HCT116 (cell line): ENCODE results near the gene AIDA. TPM values are rescaled to one million over a fixed set of nuclear protein-coding genes. Genes with fewer than 3 reads are reported as not detected.
"Not testable (repeated sequence)": the region's sequence is repeated elsewhere in the genome, so short reads cannot be mapped to it uniquely, and the experiment has no call there.

Experiments
- ATAC-seq: fragments of 200-7000 bp; cut with Tn5 transposase; 2 replicates; pipeline ENCODE4 v1.9.1; 2020; ENCODE audit warnings: mild to moderate bottlenecking, moderate library complexity
- BruUV-seq: library from RNA; stranded (reverse); fragments of 400-500 nt; replicated peaks from 2 replicates; lab custom pipeline; 2021; lab: Mats Ljungman, UMichigan
- CTCF ChIA-PET: fragments of 300-600 bp; sonication (Branson Sonifier 250); formaldehyde crosslinking; loops from one replicate; lab custom pipeline; 2021; ENCODE audit warnings: antibody characterized with exemption; lab: Charles Lee
- POLR2A ChIA-PET: fragments of 300-600, 350-600 bp; sonication (Branson Sonifier 250); formaldehyde crosslinking; loops from one replicate; lab custom pipeline; 2021; ENCODE audit warnings: antibody characterized with exemption; lab: Charles Lee
- RAD21 ChIA-PET, 2 experiments: fragments of 300-600 bp; sonication (Branson Sonifier 250); formaldehyde crosslinking; loops; one replicate each; lab custom pipeline; 2023; ENCODE audit warnings: low total read pairs in 2 of 2; ENCODE audit not compliant: uncharacterized antibody in 2 of 2, unreplicated experiment in 2 of 2, low non-redundant PET in 1 of 2; lab: Charles Lee
- DNase-seq: peaks from one replicate; pipeline ENCODE4 v3.0.0-alpha.2; 2010; ENCODE audit warnings: low read depth, low spot score
- H2AFZ ChIP-seq: fragments of 200-600 bp; shearing (Covaris generic), sonication (generic); 2 replicates; pipeline ENCODE4 v1.6.1; 2017; ENCODE audit warnings: low read depth, mixed run types, mixed read lengths, antibody characterized with exemption, low read length; ENCODE audit not compliant: poor library complexity, severe bottlenecking
- H3K27ac ChIP-seq: 2 replicates; pipeline ENCODE4 v1.5.1; 2012; ENCODE audit warnings: low read depth, low read length
- H3K27me3 ChIP-seq: fragments of 200-600 bp; sonication (generic); 2 replicates; pipeline ENCODE4 v1.6.1; 2016; ENCODE audit warnings: mixed run types, low read length, mixed read lengths; ENCODE audit not compliant: insufficient read depth
- H3K36me3 ChIP-seq, 2 experiments: fragments of 200-500 bp in 1 of 2; fragments of 200-600 bp in 1 of 2; sonication (Bioruptor generic) in 1 of 2; sonication (generic) in 1 of 2; 2 replicates each; pipeline versions ENCODE4 v1.5.1 to v1.6.1; 2014 to 2016; ENCODE audit warnings: low read length in 2 of 2, inconsistent platforms in 1 of 2, mixed read lengths in 1 of 2, mixed run types in 1 of 2; ENCODE audit not compliant: insufficient read depth in 2 of 2, control insufficient read depth in 1 of 2
- H3K4me1 ChIP-seq, 2 experiments: fragments of 200-600 bp in 1 of 2; sonication (generic) in 1 of 2; 2 replicates each; pipeline versions ENCODE4 v1.5.1 to v1.6.1; 2012 to 2017; ENCODE audit warnings: low read length in 2 of 2, inconsistent platforms in 1 of 2, mild to moderate bottlenecking in 1 of 2, mixed read lengths in 1 of 2, mixed run types in 1 of 2, moderate library complexity in 1 of 2; ENCODE audit not compliant: insufficient read depth in 2 of 2, control insufficient read depth in 1 of 2
- H3K4me2 ChIP-seq: fragments of 200-600 bp; sonication (generic); 2 replicates; pipeline ENCODE4 v1.6.1; 2017; ENCODE audit warnings: mixed run types, low read length, mixed read lengths
- H3K4me3 ChIP-seq, 2 experiments: fragments of 200-600 bp in 1 of 2; sonication (generic) in 1 of 2; replicated peaks in 1 of 2; 2 replicates each; pipeline ENCODE4 v1.5.1; 2011 to 2016; ENCODE audit warnings: low read length in 2 of 2, control low read depth in 1 of 2, low read depth in 1 of 2, mild to moderate bottlenecking in 1 of 2, mixed read lengths in 1 of 2, mixed run types in 1 of 2
- H3K79me2 ChIP-seq: fragments of 200-600 bp; sonication (generic); 2 replicates; pipeline ENCODE4 v1.6.1; 2017; ENCODE audit warnings: mild to moderate bottlenecking, mixed run types, low read length, moderate library complexity, mixed read lengths; ENCODE audit not compliant: insufficient read depth
- H3K9ac ChIP-seq: fragments of 200-600 bp; sonication (generic); 2 replicates; pipeline ENCODE4 v1.6.1; 2016; ENCODE audit warnings: low read length, mixed read lengths
- H3K9me2 ChIP-seq: fragments of 200-600 bp; sonication (generic), shearing (Covaris generic); 2 replicates; pipeline ENCODE4 v1.6.1; 2017; ENCODE audit warnings: mixed run types, mild to moderate bottlenecking, moderate library complexity; ENCODE audit not compliant: insufficient read depth
- H3K9me3 ChIP-seq, 2 experiments: fragments of 200-500 bp in 1 of 2; fragments of 200-600 bp in 1 of 2; sonication (Bioruptor generic) in 1 of 2; sonication (generic) in 1 of 2; 2 replicates each; pipeline ENCODE4 v1.6.1; 2014 to 2017; ENCODE audit warnings: low read length in 2 of 2, mixed read lengths in 2 of 2, inconsistent platforms in 1 of 2, low read depth in 1 of 2, mild to moderate bottlenecking in 1 of 2, mixed run types in 1 of 2, moderate library complexity in 1 of 2; ENCODE audit not compliant: control insufficient read depth in 1 of 2, insufficient read depth in 1 of 2
- H4K20me1 ChIP-seq: fragments of 200-600 bp; sonication (generic), shearing (Covaris generic); 2 replicates; pipeline ENCODE4 v1.6.1; 2017; ENCODE audit warnings: mixed run types, mild to moderate bottlenecking, moderate library complexity; ENCODE audit not compliant: insufficient read depth
- ATF3 ChIP-seq: IDR thresholded peaks from 2 replicates; pipeline ENCODE4 v1.6.1; 2012
- CBX3 ChIP-seq: IDR thresholded peaks from 2 replicates; pipeline ENCODE4 v1.6.1; 2012; ENCODE audit warnings: low read depth
- FOSL1 ChIP-seq: IDR thresholded peaks from 2 replicates; pipeline ENCODE4 v1.6.1; 2012; ENCODE audit warnings: low read depth
- JUND ChIP-seq: IDR thresholded peaks from 2 replicates; pipeline ENCODE4 v1.6.1; 2012
- POLR2AphosphoS5 ChIP-seq: IDR thresholded peaks from 2 replicates; pipeline ENCODE4 v1.6.1; 2011; ENCODE audit warnings: mild to moderate bottlenecking, low read depth, low read length, moderate library complexity
- RAD21 ChIP-seq: IDR thresholded peaks from 2 replicates; pipeline ENCODE4 v1.6.1; 2012; ENCODE audit warnings: low read depth, mild to moderate bottlenecking
- SIN3A ChIP-seq: IDR thresholded peaks from 2 replicates; pipeline ENCODE4 v1.6.1; 2012; ENCODE audit warnings: low read depth
- ZBTB33 ChIP-seq: IDR thresholded peaks from 2 replicates; pipeline ENCODE4 v1.6.1; 2011; ENCODE audit warnings: mild to moderate bottlenecking, low read length, moderate library complexity; ENCODE audit not compliant: insufficient replicate concordance; ENCODE audit errors: extremely low read depth
- intact Hi-C: fragments of 100-400 bp; cut with micrococcal nuclease; formaldehyde crosslinking; loops from 2 replicates; pipeline ENCODE4 v1.10.0; 2022
- total RNA-seq: library from RNA; stranded (reverse); gene quantifications from one replicate; pipeline ENCODE4 v1.2.1, GENCODE V29; 2021; ENCODE audit not compliant: unreplicated experiment
- TF ChIP-seq, protein P1 (sequence below): IDR thresholded peaks from 2 replicates; pipeline ENCODE4 v1.6.1; 2012

AIDA gene
- total RNA-seq, 1 experiment from 2014 or later, result 53.2 TPM

GRCh38 chr1:222750651-222751050, 38.4 kb upstream of the AIDA start:
- TF ChIP-seq, protein P1, sequence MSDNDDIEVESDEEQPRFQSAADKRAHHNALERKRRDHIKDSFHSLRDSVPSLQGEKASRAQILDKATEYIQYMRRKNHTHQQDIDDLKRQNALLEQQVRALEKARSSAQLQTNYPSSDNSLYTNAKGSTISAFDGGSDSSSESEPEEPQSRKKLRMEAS, result no peak
- TF ChIP-seq SIN3A (no peak), ZBTB33 (no peak), FOSL1 (no peak), CBX3 (no peak)
- no peak for DNase-seq
- intact Hi-C loops, result no loop called here
- Histone ChIP-seq H3K9me2 (no peaks in the 10 kb centered on the region; the same call in 1 of the 2 replicates), H3K9ac (no peak overlapping the region), H2AFZ (no peak overlapping the region), H3K4me2 (no peak overlapping the region), H3K4me1 (no peaks in the 10 kb centered on the region), H3K27me3 (no peaks in the 10 kb centered on the region), H3K27ac (no peak overlapping the region), H4K20me1 (no peaks in the 10 kb centered on the region), H3K79me2 (no peaks in the 10 kb centered on the region), H3K9me3 (no peaks in the 10 kb centered on the region), H3K36me3 (no peaks in the 10 kb centered on the region), H3K4me3 (no peak overlapping the region)
- no TSS peak for BruUV-seq
- ChIA-PET POLR2A (interaction anchor here (0.7 kb wide), 1 partner anchor 32 kb away, joined by 4 read pairs; no protein-coding TSS in a partner anchor), CTCF (interaction anchor here (0.7 kb wide), 1 partner anchor 9 kb away, joined by 3 read pairs; no protein-coding TSS in a partner anchor), RAD21 (interaction anchor here in 1 of 2 experiments (0.7 kb wide), 1 partner anchor 93 kb away, joined by 3 read pairs; no protein-coding TSS in a partner anchor)
- no peak for ATAC-seq

DNA sequence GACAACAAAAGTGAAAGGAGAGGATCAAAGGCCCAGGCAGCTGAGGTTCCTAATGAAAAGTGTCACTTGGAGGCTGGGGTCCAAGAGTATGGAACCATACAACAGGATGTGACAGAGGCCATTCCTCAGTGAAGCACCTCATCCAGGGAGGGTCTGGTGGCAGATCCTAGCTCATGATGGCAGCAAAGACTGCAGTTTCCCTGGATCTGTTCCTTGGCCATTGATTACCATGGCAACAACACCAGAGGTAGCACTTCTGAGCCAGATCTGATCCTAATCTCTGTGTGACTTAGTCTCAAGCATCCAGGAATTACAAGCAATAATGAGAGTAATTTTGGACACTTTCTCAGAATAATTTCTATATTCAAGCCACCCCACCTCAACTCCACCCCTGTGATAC, 37.6 kb upstream of the AIDA start:
- no peak overlapping the region for H2AFZ ChIP-seq
- no peak overlapping the region for H3K27ac ChIP-seq
- no peaks in the 10 kb centered on the region for H3K36me3 ChIP-seq
- H3K4me3 ChIP-seq, result no peak overlapping the region
- H3K79me2 ChIP-seq, result no peaks in the 10 kb centered on the region
- no TSS peak for BruUV-seq
- DNase-seq (no peak), ATAC-seq (no peak)
- H4K20me1 ChIP-seq, result no peaks in the 10 kb centered on the region
- RAD21 ChIA-PET, result no interaction called here
- H3K9ac ChIP-seq, result no peak overlapping the region
- POLR2A ChIA-PET, result interaction anchor here (0.7 kb wide), 1 partner anchor 31 kb away, joined by 4 read pairs; no protein-coding TSS in a partner anchor
- H3K9me3 ChIP-seq, result no peaks in the 10 kb centered on the region
- no peak overlapping the region for H3K4me2 ChIP-seq
- no peaks in the 10 kb centered on the region; the same call in 1 of the 2 replicates for H3K9me2 ChIP-seq
- intact Hi-C loops, result no loop called here
- CTCF ChIA-PET, result interaction anchor here (0.6 kb wide), 1 partner anchor 393 kb away, joined by 4 read pairs; the partner anchor contains the start of gene TLR5
- TF ChIP-seq RAD21 (0 out of 2 replicates have a peak, but pooled peaks have one; percentile 13), JUND (no peak), ATF3 (no peak), POLR2AphosphoS5 (no peak)
- no peaks in the 10 kb centered on the region for H3K4me1 ChIP-seq
- no peaks in the 10 kb centered on the region for H3K27me3 ChIP-seq

GRCh38 chr1:222741630-222742457, 29.6 kb upstream of the AIDA start:
- DNase-seq, H3K4me3 ChIP-seq, H4K20me1 ChIP-seq, RAD21 ChIA-PET, H3K79me2 ChIP-seq, H3K4me1 ChIP-seq, H3K36me3 ChIP-seq, BruUV-seq, CTCF ChIA-PET, H3K27ac ChIP-seq, H3K9ac ChIP-seq, H3K27me3 ChIP-seq, H3K9me2 ChIP-seq, H3K4me2 ChIP-seq, intact Hi-C loops, ATAC-seq, H3K9me3 ChIP-seq, H2AFZ ChIP-seq: not testable (repeated sequence)
- POLR2A ChIA-PET, result interaction anchor here (0.6 kb wide), 1 partner anchor 10 kb away, joined by 3 read pairs; no protein-coding TSS in a partner anchor
